ENCODE results near the gene CD300A. TPM values are rescaled to one million over a fixed set of nuclear protein-coding genes. Genes with fewer than 3 reads are reported as not detected.

CD300A gene
- total and polyA plus RNA-seq, 8 donors = 1.6 to 35.5 (median 2.6) TPM

DNA sequence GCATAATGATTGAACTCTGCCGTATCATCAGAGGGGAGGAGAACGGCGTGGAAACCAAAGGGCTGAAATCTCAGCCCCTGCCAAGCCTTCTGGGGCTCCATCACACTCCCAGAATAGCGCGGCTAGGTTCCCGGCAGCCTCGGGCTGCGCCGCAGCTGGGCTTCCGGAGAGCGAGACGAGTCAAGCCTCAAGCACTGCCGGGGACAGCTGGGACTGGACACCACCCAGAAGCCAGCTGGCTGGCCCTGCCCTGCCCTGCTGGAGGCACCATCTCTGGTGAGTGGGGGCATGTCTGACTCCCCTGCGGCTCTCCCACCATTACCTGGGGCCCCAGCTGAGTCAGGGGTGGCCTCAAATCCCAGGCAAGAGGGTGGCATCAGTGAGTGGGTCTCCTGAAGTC is 41.8 kb upstream of the CD300A start:
- TF ChIP-seq, protein P1, sequence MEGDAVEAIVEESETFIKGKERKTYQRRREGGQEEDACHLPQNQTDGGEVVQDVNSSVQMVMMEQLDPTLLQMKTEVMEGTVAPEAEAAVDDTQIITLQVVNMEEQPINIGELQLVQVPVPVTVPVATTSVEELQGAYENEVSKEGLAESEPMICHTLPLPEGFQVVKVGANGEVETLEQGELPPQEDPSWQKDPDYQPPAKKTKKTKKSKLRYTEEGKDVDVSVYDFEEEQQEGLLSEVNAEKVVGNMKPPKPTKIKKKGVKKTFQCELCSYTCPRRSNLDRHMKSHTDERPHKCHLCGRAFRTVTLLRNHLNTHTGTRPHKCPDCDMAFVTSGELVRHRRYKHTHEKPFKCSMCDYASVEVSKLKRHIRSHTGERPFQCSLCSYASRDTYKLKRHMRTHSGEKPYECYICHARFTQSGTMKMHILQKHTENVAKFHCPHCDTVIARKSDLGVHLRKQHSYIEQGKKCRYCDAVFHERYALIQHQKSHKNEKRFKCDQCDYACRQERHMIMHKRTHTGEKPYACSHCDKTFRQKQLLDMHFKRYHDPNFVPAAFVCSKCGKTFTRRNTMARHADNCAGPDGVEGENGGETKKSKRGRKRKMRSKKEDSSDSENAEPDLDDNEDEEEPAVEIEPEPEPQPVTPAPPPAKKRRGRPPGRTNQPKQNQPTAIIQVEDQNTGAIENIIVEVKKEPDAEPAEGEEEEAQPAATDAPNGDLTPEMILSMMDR (IDR thresholded peaks at IDR 0.05) = no peak
- ATAC-seq (no peak), DNase-seq (no peak)
- no peak overlapping the region for H3K4me3 ChIP-seq
- intact Hi-C loops (cut with DNase I) = no loop called here
- no peaks in the 10 kb centered on the region for H3K36me3 ChIP-seq
- H3K27ac ChIP-seq = no peak overlapping the region
- H3K27me3 ChIP-seq = peaks cover 0 to 29% of the 10 kb centered on the region in 2 donors
- no peaks in the 10 kb centered on the region for H3K9me3 ChIP-seq
- peaks cover 2 to 7% of the 10 kb centered on the region in 2 donors for H3K4me1 ChIP-seq

DNA sequence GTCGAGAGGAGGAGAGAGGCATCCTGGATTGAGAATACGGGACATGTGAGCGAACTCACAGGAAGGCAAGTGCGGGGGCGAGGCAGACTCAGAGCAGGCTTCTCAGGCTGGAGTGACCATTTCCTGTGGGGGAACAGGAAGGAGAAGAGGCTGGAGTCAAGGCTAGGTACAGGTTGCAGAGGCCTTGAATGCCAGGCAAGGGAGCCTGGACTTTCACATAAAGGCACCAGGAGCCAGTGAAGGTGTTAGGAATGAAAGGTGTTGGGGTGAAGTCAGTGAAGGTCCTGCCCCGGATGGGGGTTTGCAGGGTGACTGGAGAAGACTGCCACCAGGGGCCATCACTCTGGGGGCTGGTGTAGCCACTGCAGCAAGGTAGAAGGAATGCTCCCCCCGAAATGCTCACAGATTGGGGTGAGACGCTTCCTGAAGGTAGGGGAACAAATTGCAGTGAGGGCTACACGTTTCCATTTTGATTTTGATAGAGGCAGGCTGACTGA is 39.8 kb upstream of the CD300A start:
- Histone ChIP-seq H3K9me3 (no peaks in the 10 kb centered on the region), H3K4me3 (no peak overlapping the region), H3K27me3 (peaks cover under 1 to 48% of the 10 kb centered on the region in 2 donors), H3K4me1 (peaks cover 17 to 22% of the 10 kb centered on the region in 2 donors), H3K27ac (peak overlapping the region in 1 of 2 donors; percentile 66), H3K36me3 (no peaks in the 10 kb centered on the region)
- TF ChIP-seq, protein P1 (IDR thresholded peaks at IDR 0.05) = no peak
- intact Hi-C loops (cut with DNase I) = no loop called here
- ATAC-seq = no peak
- DNase-seq = no peak

DNA sequence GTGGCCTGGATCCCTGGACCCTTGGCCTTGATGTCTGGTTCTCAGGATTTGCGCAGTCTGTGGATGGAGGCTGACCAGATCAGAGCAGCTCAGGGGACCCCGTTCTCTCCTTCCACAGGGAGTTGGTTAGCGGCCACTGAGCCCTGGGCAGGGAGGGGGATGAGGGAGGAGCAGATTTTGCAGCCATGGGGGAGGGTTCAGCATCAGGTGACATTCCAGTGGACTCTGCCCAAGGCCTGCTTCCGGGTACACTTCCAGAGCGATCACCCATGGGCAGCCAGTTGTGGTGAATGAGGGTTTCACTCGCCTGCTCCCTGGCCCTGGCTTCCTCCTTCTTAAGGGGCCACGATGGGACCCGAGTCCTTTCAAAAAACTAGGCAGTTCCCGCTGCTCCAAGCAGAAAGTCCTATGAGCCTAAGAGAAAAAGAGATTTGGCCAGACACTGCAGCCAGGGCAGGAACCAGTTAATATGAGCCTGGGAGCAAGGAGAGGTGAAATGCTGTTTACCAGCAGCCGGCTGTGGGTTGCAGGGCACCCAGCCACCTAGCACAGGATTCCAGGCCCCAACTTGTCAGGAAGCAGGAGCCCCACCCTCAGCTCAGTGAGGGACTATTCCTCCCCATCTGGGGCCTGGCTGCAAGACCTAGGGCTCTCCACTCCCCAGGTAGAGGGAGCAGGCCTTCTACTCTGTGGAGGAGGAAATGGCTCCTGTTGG is 39.2 kb upstream of the CD300A start:
- Histone ChIP-seq H3K4me3 (no peak overlapping the region), H3K27me3 (peaks cover 7 to 51% of the 10 kb centered on the region in 2 donors), H3K27ac (peak overlapping the region; percentile 33 to 66), H3K36me3 (no peaks in the 10 kb centered on the region), H3K4me1 (peaks cover 18 to 28% of the 10 kb centered on the region in 2 donors), H3K9me3 (no peaks in the 10 kb centered on the region)
- intact Hi-C loops (cut with DNase I) = no loop called here
- TF ChIP-seq, protein P1 (IDR thresholded peaks at IDR 0.05) = no peak
- DNase-seq (peak in 1 of 4 donors; percentile 33), ATAC-seq (peak; percentile 15)

DNA sequence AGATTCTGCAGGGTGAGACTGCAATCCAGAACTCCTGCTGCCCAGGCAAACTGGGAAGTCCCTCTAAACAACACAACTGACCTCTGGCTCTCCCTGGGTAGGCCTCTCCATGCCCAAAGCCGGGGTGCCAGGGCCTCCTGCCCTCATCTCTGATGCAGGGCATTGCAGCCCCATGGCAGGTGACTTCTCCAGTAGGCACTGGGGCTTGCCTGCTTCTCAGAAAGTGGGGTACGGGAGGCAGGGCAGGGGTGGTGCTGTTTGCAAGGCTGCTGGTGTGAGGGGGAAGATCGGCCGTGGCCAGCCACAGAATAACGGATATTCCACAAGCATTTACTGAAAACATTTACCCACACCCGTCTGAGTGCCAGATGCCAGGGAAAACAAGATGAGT is 38.7 kb upstream of the CD300A start:
- H3K9me3 ChIP-seq = no peaks in the 10 kb centered on the region
- peaks cover 18 to 33% of the 10 kb centered on the region in 2 donors for H3K4me1 ChIP-seq
- ATAC-seq = no peak
- peaks cover 11 to 54% of the 10 kb centered on the region in 2 donors for H3K27me3 ChIP-seq
- intact Hi-C loops (cut with DNase I) = no loop called here
- TF ChIP-seq, protein P1 (IDR thresholded peaks at IDR 0.05) = no peak
- no peak overlapping the region for H3K4me3 ChIP-seq
- DNase-seq = no peak
- no peaks in the 10 kb centered on the region for H3K36me3 ChIP-seq
- H3K27ac ChIP-seq = peak overlapping the region; percentile 33 to 66

DNA sequence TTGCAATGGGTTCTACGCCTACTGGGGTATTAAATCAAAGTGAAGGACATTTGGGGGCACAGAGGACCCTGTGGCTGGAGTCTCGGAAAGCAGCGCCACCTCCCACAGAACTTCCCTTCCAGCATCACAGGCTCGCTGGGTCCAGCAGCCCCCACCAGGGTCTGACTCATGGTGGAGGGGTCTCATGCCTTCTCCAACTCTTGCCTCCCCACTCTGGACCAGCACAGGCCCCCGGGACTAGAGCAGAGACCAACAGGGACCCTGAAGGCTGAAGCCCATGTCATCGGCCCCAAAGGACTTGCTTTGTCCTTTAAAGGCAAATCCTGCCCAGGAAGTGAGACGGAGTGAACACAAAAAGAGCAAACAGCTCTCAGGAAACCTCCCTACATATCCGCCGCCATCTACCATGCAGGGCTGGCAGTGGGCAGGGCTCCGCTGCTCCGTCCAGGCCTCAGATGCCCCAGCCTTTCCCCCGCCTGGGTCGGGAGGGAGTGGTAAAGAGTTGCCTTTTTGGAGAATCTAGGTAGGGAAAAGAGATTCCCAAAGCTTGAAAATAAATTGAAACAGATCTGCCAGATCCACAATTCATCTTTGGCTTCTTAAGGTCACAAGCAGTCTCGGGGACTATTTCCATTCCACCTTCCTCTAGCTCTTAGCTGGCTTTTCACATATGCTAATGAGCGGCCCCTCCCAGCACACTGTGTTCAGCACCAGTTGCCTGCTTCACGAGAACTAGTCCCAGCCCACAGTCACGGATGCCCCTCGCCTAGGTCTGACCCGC is 36.6 kb upstream of the CD300A start:
- peaks cover 11 to 69% of the 10 kb centered on the region in 2 donors for H3K27me3 ChIP-seq
- H3K36me3 ChIP-seq = no peaks in the 10 kb centered on the region
- peak overlapping the region; percentile 78 to 93 for H3K27ac ChIP-seq
- TF ChIP-seq, protein P1 (IDR thresholded peaks at IDR 0.05) = no peak
- DNase-seq = peak in 2 of 4 donors; percentile 13 to 65
- H3K4me1 ChIP-seq = peaks cover 18 to 35% of the 10 kb centered on the region in 2 donors
- intact Hi-C loops (cut with DNase I) = no loop called here
- peak overlapping the region in 1 of 2 donors; percentile 49 for H3K4me3 ChIP-seq
- no peaks in the 10 kb centered on the region for H3K9me3 ChIP-seq
- ATAC-seq = peak; percentile 48

All from left lung (tissue), 10 donors.